Measurements from ENCODE around the gene HECTD4.
"Not testable (repeated sequence)": the region's sequence is repeated elsewhere in the genome, so short reads cannot be mapped to it uniquely, and the experiment has no call there.

Gene HECTD4

GRCh38 chr12:112350593-112351592, 31.3 kb downstream of the HECTD4 start:
- DNase-seq = no peak

GRCh38 chr12:112349431-112349830, 32.8 kb downstream of the HECTD4 start:
- no peak for DNase-seq

GRCh38 chr12:112348926-112349325, 33.3 kb downstream of the HECTD4 start:
- DNase-seq = not testable (repeated sequence)

GRCh38 chr12:112347581-112347982, 34.6 kb downstream of the HECTD4 start:
- DNase-seq = no peak

GRCh38 chr12:112346194-112346593, 36.0 kb downstream of the HECTD4 start:
- no peak for DNase-seq

- DNase-seq = no peak
These were observed 38.0 kb downstream of the HECTD4 start for GRCh38 chr12:112344220-112344619.

GRCh38 chr12:112342587-112342986, 39.6 kb downstream of the HECTD4 start:
- DNase-seq = no peak

- DNase-seq = no peak
These were observed 41.0 kb downstream of the HECTD4 start for GRCh38 chr12:112341046-112341825.

- DNase-seq = no peak
These were observed 42.0 kb downstream of the HECTD4 start for GRCh38 chr12:112340230-112340629.

GRCh38 chr12:112334999-112335398, 47.2 kb downstream of the HECTD4 start:
- DNase-seq = not testable (repeated sequence)

GRCh38 chr12:112333019-112333418, 49.2 kb downstream of the HECTD4 start:
- DNase-seq = no peak

- no peak for DNase-seq
These were observed 50.3 kb downstream of the HECTD4 start for GRCh38 chr12:112331886-112332285.

GRCh38 chr12:112330706-112331105, 51.5 kb downstream of the HECTD4 start:
- DNase-seq = no peak

- no peak for DNase-seq
These were observed 53.6 kb downstream of the HECTD4 start for GRCh38 chr12:112328456-112329124.

GRCh38 chr12:112327209-112327938, 54.9 kb downstream of the HECTD4 start:
- DNase-seq = no peak

- DNase-seq = no peak
These were observed 56.5 kb downstream of the HECTD4 start for GRCh38 chr12:112325622-112326207.

GRCh38 chr12:112325157-112325556, 57.1 kb downstream of the HECTD4 start:
- no peak for DNase-seq

GRCh38 chr12:112322882-112323547, 59.2 kb downstream of the HECTD4 start:
- DNase-seq = no peak

- DNase-seq = no peak
These were observed 59.8 kb downstream of the HECTD4 start for GRCh38 chr12:112322441-112322840.

- DNase-seq = no peak
These were observed 61.0 kb downstream of the HECTD4 start for GRCh38 chr12:112321245-112321644.

GRCh38 chr12:112319395-112319794, 62.8 kb downstream of the HECTD4 start:
- no peak for DNase-seq

Data from activated CD4-positive, alpha-beta T cell treated with anti-CD3 and anti-CD28 coated beads, Interleukin-2, amount 50 U/mL, for 48 hours (primary cell).